ENCODE data around the gene RASSF5. TPM values are rescaled to one million over a fixed set of nuclear protein-coding genes. Genes with fewer than 3 reads are reported as not detected.

RASSF5 gene
- polyA plus RNA-seq, 2 of the 4 experiments (the other 2 are of a cell fraction): 2.0 to 2.2 TPM

- TF ChIP-seq REST (IDR thresholded peaks at IDR 0.05) (no peak), EP300 (IDR thresholded peaks at IDR 0.05) (no peak), HOXB5 (CRISPR knock-in tag; IDR thresholded peaks at IDR 0.05) (no peak), POLR2AphosphoS2 (conservative IDR thresholded peaks at IDR 0.05; ENCODE audit: low read length) (no peak)
Measured at GRCh38 chr1:206575894-206576737, 68.8 kb downstream of the RASSF5 start (continued).

- no peak overlapping the region for H3K27ac ChIP-seq
- FAIRE-seq: no peak
- no peak for DNase-seq (ENCODE audit: low read depth in 1 of 2, low spot score in 1 of 2)
- CTCF ChIA-PET: interaction anchor here (1.2 to 16.8 kb wide), 6 partner anchors 8 to 98 kb away, joined by 3 to 219 read pairs (median 22); no protein-coding TSS in a partner anchor
- no peak for ATAC-seq
- no peak overlapping the region for H3K4me3 ChIP-seq
- WGBS (ENCODE audit: missing lambda C conversion rate): 69% methylated on average over 4 of the region's 4 CpGs
- H3K9me3 ChIP-seq: no peaks in the 10 kb centered on the region
- H3K4me1 ChIP-seq: no peaks in the 10 kb centered on the region
- POLR2A ChIA-PET: no interaction called here
- H3K4me2 ChIP-seq: no peak overlapping the region
- TF ChIP-seq RFX5 (IDR thresholded peaks at IDR 0.05): no peak
- TF ChIP-seq HDAC2 (IDR thresholded peaks at IDR 0.05): no peak
- TF ChIP-seq HES2 (IDR thresholded peaks at IDR 0.05): no peak
- no peak for TF ChIP-seq POLR2AphosphoS2 (conservative IDR thresholded peaks at IDR 0.05; ENCODE audit: low read length)
- TF ChIP-seq SREBF2 (IDR thresholded peaks at IDR 0.05): no peak
- no peak for TF ChIP-seq ZSCAN20 (CRISPR knock-in tag; IDR thresholded peaks at IDR 0.05)
- TF ChIP-seq CEBPB (IDR thresholded peaks at IDR 0.05): no peak
- no peak for TF ChIP-seq CTCF (IDR thresholded peaks at IDR 0.05)
- no peak for TF ChIP-seq CBX2 (IDR thresholded peaks at IDR 0.05; ENCODE audit: borderline replicate concordance, low read depth)
- TF ChIP-seq BCL3 (IDR thresholded peaks at IDR 0.05): no peak
Measured at GRCh38 chr1:206577626-206578025, 70.3 kb downstream of the RASSF5 start.

- POLR2A ChIA-PET: no interaction called here
- no peak for DNase-seq (ENCODE audit: low read depth in 1 of 2, low spot score in 1 of 2)
- CTCF ChIA-PET: interaction anchor here (0.6 to 16.8 kb wide), 10 partner anchors 9 to 350 kb away, joined by 3 to 219 read pairs (median 6); no protein-coding TSS in a partner anchor
- TF ChIP-seq HMGXB4 (CRISPR knock-in tag; IDR thresholded peaks at IDR 0.05; ENCODE audit: borderline replicate concordance): no peak
- no peak for TF ChIP-seq HOXA7 (CRISPR knock-in tag; IDR thresholded peaks at IDR 0.05)
- no peak for TF ChIP-seq CEBPB (IDR thresholded peaks at IDR 0.05)
- no peak for TF ChIP-seq POLR2AphosphoS2 (conservative IDR thresholded peaks at IDR 0.05; ENCODE audit: low read length)
- TF ChIP-seq NR3C1 (IDR thresholded peaks at IDR 0.05): no peak
- TF ChIP-seq ZC3H11A (IDR thresholded peaks at IDR 0.05): no peak
- no peak for TF ChIP-seq HOXB5 (CRISPR knock-in tag; IDR thresholded peaks at IDR 0.05)
- TF ChIP-seq NFE2L2 (conservative IDR thresholded peaks at IDR 0.05; ENCODE audit: low read length): no peak
- no peak for TF ChIP-seq JUN (IDR thresholded peaks at IDR 0.05)
- TF ChIP-seq JUNB (IDR thresholded peaks at IDR 0.05): no peak
- TF ChIP-seq ESRRA (IDR thresholded peaks at IDR 0.05; ENCODE audit: borderline replicate concordance, low read length): no peak
Measured at GRCh38 chr1:206578068-206578977, 71.0 kb downstream of the RASSF5 start.

More at GRCh38 chr1:206578068-206578977, 71.0 kb downstream of the RASSF5 start:
- Histone ChIP-seq H3K4me3 (no peak overlapping the region), H3K4me1 (no peaks in the 10 kb centered on the region), H3K4me2 (no peak overlapping the region), H3K27ac (no peak overlapping the region), H3K9me3 (no peaks in the 10 kb centered on the region)
- FAIRE-seq (no peak), ATAC-seq (no peak)
- 42% methylated on average over 10 of the region's 10 CpGs for WGBS (ENCODE audit: missing lambda C conversion rate)
